Suppressor macrophage treated with lipopolysaccharide for 1 hour (primary cell): Measurements from ENCODE around the gene RSAD1.

Experiments used
- DNase-seq, 3 donors: peaks; one replicate each; pipeline ENCODE4 v3.0.0-alpha.2; 2020 to 2022

The RSAD1 gene

GRCh38 chr17:50522766-50523165 lies 44.1 kb downstream of the RSAD1 start:
- DNase-seq, result no peak

DNA sequence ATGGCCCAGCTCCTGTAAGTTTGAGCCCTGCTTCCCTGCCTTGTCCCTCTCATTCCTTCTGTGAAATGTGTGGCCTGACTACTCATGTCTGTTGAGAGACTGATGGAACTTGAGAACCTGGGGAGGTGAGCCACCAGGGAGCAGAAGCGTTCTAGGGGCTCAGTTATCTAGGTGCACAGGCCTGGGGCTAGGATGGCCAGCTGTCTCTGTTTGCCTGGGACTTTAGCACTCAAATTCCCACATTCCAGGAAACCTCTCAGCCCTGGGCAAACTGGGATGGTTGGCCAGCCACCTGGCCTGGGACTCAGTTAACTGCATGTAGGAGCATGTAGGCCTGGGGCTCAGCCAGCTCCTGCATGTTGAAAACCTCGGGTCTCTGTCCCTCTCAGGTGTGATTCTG lies 44.5 kb downstream of the RSAD1 start:
- DNase-seq, result no peak

DNA sequence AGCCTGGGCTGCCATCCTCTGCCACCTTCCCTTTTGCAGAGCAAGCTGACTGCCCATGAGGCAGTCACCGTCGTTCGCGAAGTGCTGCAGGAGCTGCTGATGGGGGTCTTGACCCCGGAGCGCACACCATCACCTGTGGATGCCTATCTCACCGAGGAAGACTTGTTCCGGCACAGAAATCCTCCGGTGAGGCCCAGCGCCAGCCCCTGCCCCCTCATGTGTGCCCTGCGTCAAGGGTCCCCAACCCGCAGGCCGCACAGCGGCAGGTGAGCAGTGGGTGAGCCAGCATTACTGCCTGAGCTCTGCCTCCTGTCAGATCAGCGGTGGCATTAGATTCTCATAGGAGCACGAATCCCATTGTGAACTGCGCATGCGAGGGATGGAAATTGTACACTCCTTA lies 46.2 kb downstream of the RSAD1 start:
- no peak for DNase-seq

DNA sequence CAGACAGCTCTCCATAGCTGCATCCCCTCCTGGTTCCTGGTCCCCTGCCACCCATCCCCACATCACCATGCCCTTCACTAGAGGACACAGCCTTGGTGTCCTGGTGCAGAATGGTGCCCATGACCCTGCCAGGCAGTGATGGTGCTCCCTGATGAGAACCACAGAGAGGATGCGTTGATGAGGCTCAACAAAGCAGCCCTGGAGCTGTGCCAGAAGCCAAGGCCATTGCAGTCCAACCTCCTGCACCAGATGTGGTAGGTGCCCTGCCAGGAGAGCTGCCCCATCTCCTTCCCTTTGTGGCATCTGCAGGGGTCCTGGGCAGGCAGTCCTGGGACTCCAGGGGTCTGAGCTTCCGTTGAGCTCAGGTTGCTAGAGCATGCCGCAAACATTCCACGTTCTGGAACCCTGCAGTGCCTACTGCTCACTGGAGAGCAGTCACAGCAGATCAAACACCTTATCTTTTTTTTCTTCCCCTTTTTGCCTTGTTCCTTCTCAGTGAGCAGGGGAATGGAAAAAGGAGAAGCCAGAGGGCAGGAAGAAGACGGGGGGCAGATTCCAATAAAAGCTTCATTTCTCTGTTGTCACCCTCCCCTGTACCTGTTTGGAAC lies 48.6 kb downstream of the RSAD1 start:
- peak in 1 of 3 donors; percentile 34 for DNase-seq

DNA sequence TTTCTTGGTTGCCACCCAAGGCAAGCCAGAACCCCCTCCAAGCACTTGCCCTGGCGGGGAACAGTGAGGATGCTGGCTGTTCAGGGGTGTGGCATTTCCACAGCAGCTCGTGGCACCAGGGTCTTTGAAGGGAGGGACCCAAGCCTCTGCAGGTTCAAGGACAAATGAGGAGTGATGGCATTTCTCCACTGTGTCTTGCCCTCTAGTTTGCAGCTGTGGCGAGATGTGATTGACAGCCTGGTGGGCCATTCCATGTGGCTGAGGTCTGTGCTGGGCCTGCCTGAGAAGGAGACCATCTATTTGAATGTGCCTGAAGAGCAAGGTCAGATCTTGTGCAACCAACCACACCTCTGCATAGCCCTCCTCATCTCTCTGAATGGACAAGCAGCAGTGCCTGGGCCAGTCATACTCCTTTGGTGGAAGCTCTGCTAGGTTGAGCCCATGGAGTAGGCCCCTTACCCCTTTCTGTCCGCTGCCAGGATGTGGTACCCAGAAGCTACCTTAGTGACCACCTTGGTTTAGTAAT lies 49.4 kb downstream of the RSAD1 start:
- no peak for DNase-seq

- no peak for DNase-seq
These were observed 51.2 kb downstream of the RSAD1 start for GRCh38 chr17:50529849-50530248.

GRCh38 chr17:50531428-50532025 lies 52.9 kb downstream of the RSAD1 start:
- peak in 2 of 3 donors; percentile 23 to 48 for DNase-seq

GRCh38 chr17:50532452-50533024 lies 53.9 kb downstream of the RSAD1 start, which contains the start of gene EPN3:
TSS of gene EPN3 (plus strand) at chr17:50532735. CDS start at chr17:50536557, 3,822 bp downstream.
- no peak for DNase-seq

GRCh38 chr17:50533185-50533584 lies 54.5 kb downstream of the RSAD1 start:
- DNase-seq, result no peak

DNA sequence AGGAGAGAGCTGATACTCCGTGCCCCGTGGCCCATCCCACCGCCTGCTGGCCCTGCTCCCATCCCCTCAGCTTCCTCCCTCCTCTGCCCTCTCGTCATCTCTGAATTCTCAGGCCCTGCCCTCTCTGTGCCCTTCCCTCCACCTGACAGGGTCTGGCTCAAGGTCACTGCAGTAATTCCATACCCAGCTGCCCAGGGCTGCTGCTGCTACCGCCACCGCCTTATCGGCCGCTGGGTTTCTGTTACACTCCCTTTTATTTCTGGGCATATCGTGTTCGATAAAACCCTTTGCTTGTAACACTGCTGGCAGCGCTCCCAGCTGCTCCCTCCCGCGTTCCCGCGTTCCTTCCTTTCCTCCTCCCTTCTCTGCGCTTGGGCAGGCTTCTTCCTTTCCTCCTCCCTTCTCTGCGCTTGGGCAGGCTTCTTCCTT lies 55.1 kb downstream of the RSAD1 start:
- no peak for DNase-seq

GRCh38 chr17:50534222-50534978 lies 55.7 kb downstream of the RSAD1 start:
- peak in 2 of 3 donors; percentile 31 to 39 for DNase-seq

DNA sequence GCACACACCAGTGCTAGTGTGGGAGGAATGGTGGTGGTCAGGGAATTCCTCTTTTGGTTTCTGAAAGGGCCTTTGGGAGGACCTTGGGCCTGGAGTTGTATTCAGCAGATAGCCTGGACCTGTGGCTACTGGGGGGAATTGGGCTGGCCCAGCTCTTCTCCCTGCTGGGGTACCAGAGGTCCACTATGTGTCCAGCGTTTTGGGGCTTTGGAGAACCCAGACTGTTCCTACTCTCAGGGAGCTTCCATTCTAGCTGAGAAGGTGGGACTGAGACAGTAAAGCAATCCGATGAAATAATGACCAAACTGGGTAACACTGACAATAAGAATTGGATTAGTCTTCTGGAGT lies 56.3 kb downstream of the RSAD1 start:
- peak in 2 of 3 donors; percentile 21 to 25 for DNase-seq

GRCh38 chr17:50535407-50535806 lies 56.7 kb downstream of the RSAD1 start:
- DNase-seq, result no peak
